ENCODE measurements around the gene UNKL. TPM values are rescaled to one million over a fixed set of nuclear protein-coding genes. Genes with fewer than 3 reads are reported as not detected.

UNKL gene
- total RNA-seq, 1 experiment from 2014 or later, result 112 TPM

DNA sequence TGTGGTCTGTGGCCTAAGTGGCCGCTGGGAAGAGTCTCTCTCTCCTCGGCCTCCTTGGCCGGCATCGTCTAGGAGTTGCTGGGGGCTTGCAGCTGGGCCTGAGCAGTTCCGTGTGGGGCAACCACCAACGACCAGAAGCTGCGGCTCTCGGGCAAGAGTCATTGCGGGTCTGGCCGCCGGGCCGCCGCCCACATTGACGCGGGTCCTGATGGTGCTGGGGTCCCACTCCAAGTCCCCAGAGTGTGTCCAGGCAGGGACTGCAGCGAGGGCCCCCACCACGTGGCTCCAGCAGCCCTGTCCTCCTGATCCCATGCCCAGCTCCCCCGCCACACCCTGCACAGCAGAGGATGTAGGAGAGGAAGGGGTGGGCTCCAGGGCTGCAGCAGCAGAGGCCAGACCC lies 30.9 kb downstream of the UNKL start:
- no peaks in the 10 kb centered on the region for H3K36me3 ChIP-seq (ENCODE audit: low read depth)
- intact Hi-C loops (cut with micrococcal nuclease; ENCODE audit: unreplicated experiment), result no loop called here
- TF ChIP-seq, protein P1, sequence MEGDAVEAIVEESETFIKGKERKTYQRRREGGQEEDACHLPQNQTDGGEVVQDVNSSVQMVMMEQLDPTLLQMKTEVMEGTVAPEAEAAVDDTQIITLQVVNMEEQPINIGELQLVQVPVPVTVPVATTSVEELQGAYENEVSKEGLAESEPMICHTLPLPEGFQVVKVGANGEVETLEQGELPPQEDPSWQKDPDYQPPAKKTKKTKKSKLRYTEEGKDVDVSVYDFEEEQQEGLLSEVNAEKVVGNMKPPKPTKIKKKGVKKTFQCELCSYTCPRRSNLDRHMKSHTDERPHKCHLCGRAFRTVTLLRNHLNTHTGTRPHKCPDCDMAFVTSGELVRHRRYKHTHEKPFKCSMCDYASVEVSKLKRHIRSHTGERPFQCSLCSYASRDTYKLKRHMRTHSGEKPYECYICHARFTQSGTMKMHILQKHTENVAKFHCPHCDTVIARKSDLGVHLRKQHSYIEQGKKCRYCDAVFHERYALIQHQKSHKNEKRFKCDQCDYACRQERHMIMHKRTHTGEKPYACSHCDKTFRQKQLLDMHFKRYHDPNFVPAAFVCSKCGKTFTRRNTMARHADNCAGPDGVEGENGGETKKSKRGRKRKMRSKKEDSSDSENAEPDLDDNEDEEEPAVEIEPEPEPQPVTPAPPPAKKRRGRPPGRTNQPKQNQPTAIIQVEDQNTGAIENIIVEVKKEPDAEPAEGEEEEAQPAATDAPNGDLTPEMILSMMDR (conservative IDR thresholded peaks at IDR 0.05), result no peak
- no peak for TF ChIP-seq EZH2 (IDR thresholded peaks at IDR 0.05; ENCODE audit: low read depth)
- H3K79me2 ChIP-seq (ENCODE audit: low read depth), result peaks cover 6% of the 10 kb centered on the region
- H3K27ac ChIP-seq, result no peak overlapping the region
- no peak overlapping the region for H2AFZ ChIP-seq
- no peak overlapping the region for H3K4me3 ChIP-seq
- BruUV-seq (replicated peaks), result no TSS peak
- no peaks in the 10 kb centered on the region for H3K9me2 ChIP-seq (ENCODE audit: insufficient read depth)
- H3K9me3 ChIP-seq (ENCODE audit: insufficient read depth, low read depth), result no peaks in the 10 kb centered on the region
- CTCF ChIA-PET, result no interaction called here
- H3K4me1 ChIP-seq (replicated peaks; ENCODE audit: insufficient read depth), result 0 out of 2 replicates have a peak, but pooled peaks cover 6% of the 10 kb centered on the region
- H3K4me2 ChIP-seq, result no peak overlapping the region
- POLR2A ChIA-PET (ENCODE audit: unreplicated experiment), result no interaction called here
- 0 out of 2 replicates have a peak, but pooled peaks cover under 1% of the 10 kb centered on the region for H4K20me1 ChIP-seq (ENCODE audit: insufficient read depth)
- H3K27me3 ChIP-seq (ENCODE audit: insufficient read depth, low read depth), result no peaks in the 10 kb centered on the region
- peaks cover 17% of the 10 kb centered on the region for H3F3A ChIP-seq (ENCODE audit: insufficient read depth, low read depth)
- DNase-seq, result no peak

DNA sequence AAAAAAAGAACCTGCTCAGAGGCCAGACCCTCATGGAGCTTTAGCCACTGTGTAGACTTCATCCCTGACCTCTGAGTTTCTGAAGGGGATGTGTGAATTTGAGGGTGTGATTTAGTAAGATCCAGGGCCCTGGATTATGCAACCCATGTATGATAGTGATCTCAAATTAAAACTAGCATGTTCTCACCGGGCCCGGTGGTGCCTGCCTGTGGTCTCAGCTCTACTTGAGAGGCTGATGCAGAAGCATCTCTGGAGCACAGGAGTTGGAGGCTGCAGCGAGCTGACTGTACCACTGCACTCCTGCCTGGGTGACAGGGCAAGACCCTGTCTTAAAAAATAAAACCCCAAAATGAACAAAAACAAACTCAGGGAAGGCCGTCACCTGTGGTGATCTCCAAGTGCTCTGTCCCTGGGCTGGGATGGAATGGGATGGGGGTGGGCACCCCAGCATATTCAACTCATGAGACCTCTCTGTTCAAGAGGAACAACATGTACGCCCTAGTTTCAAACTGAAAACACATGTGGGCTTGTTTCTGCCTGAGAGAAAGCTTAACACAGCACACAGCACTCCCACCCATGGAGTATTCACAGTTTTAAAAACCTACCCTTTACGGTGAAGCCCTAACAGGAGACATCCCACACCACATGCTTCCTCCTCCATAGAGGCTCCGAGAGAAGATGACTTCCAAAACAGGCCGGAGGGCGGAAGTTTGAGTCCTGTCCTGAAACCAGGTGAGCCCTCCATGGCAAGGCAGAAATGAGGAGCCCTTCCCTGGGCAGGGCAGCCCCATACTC lies 32.7 kb downstream of the UNKL start:
- Histone ChIP-seq H2AFZ (no peak overlapping the region), H3K4me1 (replicated peaks; ENCODE audit: insufficient read depth) (peaks cover 21% of the 10 kb centered on the region), H3K79me2 (ENCODE audit: low read depth) (peaks cover 23% of the 10 kb centered on the region), H3K4me2 (no peak overlapping the region), H3K9me3 (ENCODE audit: insufficient read depth, low read depth) (no peaks in the 10 kb centered on the region), H3K36me3 (ENCODE audit: low read depth) (no peaks in the 10 kb centered on the region), H3F3A (ENCODE audit: insufficient read depth, low read depth) (peaks cover 17% of the 10 kb centered on the region), H3K27ac (no peak overlapping the region), H3K9me2 (ENCODE audit: insufficient read depth) (no peaks in the 10 kb centered on the region), H4K20me1 (ENCODE audit: insufficient read depth) (peaks cover 16% of the 10 kb centered on the region; the same call in 1 of the 2 replicates), H3K4me3 (no peak overlapping the region), H3K27me3 (ENCODE audit: insufficient read depth, low read depth) (no peaks in the 10 kb centered on the region)
- intact Hi-C loops (cut with micrococcal nuclease; ENCODE audit: unreplicated experiment), result no loop called here
- ChIA-PET POLR2A (ENCODE audit: unreplicated experiment) (interaction anchor here (0.5 kb wide), 1 partner anchor 8 kb away, joined by 4 read pairs; no protein-coding TSS in a partner anchor), CTCF (interaction anchor here (0.6 kb wide), 1 partner anchor 38 kb away, joined by 7 read pairs; no protein-coding TSS in a partner anchor)
- no TSS peak for BruUV-seq (replicated peaks)
- no peak for DNase-seq
- TF ChIP-seq, protein P1 (conservative IDR thresholded peaks at IDR 0.05), result no peak
- TF ChIP-seq EZH2 (IDR thresholded peaks at IDR 0.05; ENCODE audit: low read depth), result no peak

DNA sequence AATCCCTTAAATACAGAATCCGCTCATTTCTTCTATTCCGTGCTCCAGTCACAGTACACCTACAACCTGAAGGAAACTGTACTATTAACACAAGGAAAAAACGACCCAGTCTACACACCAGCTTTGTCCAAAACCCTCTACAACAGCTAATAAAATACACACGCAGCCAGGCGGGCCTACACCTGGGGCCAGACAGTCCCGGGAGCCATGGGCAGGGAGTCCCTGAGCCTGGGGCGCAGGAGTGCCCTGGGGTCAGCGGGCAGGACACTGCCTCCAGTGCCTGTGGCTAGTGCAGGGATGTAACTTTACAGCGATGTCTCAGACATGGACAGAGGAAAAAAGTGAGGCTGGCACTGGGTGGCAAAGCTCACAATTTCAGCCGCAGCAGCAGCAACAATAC lies 34.3 kb downstream of the UNKL start:
- peak overlapping the region; percentile 80 for H3K4me3 ChIP-seq
- H3K4me2 ChIP-seq, result peak overlapping the region; percentile 99
- peaks cover 17% of the 10 kb centered on the region for H3F3A ChIP-seq (ENCODE audit: insufficient read depth, low read depth)
- TF ChIP-seq, protein P1 (conservative IDR thresholded peaks at IDR 0.05), result no peak
- no peak for TF ChIP-seq EZH2 (IDR thresholded peaks at IDR 0.05; ENCODE audit: low read depth)
- peaks cover 21% of the 10 kb centered on the region for H3K4me1 ChIP-seq (replicated peaks; ENCODE audit: insufficient read depth)
- DNase-seq, result no peak
- intact Hi-C loops (cut with micrococcal nuclease; ENCODE audit: unreplicated experiment), result no loop called here
- H3K27me3 ChIP-seq (ENCODE audit: insufficient read depth, low read depth), result no peaks in the 10 kb centered on the region
- H4K20me1 ChIP-seq (ENCODE audit: insufficient read depth), result peaks cover 16% of the 10 kb centered on the region; the same call in 1 of the 2 replicates
- CTCF ChIA-PET, result no interaction called here
- H3K36me3 ChIP-seq (ENCODE audit: low read depth), result no peaks in the 10 kb centered on the region
- H3K27ac ChIP-seq, result no peak overlapping the region
- no peaks in the 10 kb centered on the region for H3K9me2 ChIP-seq (ENCODE audit: insufficient read depth)
- POLR2A ChIA-PET (ENCODE audit: unreplicated experiment), result interaction anchor here (0.7 kb wide), 1 partner anchor 38 kb away, joined by 12 read pairs; no protein-coding TSS in a partner anchor
- H3K79me2 ChIP-seq (ENCODE audit: low read depth), result peaks cover 39% of the 10 kb centered on the region
- BruUV-seq (replicated peaks), result no TSS peak
- H3K9me3 ChIP-seq (ENCODE audit: insufficient read depth, low read depth), result no peaks in the 10 kb centered on the region
- no peak overlapping the region for H2AFZ ChIP-seq

Data from PC-9 (cell line).